GM12873 (cell line): ENCODE data around the gene TLCD5.

Experiments used
- TF ChIP-seq, protein P1 (sequence below): IDR thresholded peaks from 2 replicates; pipeline ENCODE4 v1.5.1; 2012; ENCODE audit warnings: low read depth, mild to moderate bottlenecking, moderate library complexity, low read length, control low read depth; ENCODE audit not compliant: insufficient read depth; ENCODE audit errors: missing control alignments

Gene TLCD5

DNA sequence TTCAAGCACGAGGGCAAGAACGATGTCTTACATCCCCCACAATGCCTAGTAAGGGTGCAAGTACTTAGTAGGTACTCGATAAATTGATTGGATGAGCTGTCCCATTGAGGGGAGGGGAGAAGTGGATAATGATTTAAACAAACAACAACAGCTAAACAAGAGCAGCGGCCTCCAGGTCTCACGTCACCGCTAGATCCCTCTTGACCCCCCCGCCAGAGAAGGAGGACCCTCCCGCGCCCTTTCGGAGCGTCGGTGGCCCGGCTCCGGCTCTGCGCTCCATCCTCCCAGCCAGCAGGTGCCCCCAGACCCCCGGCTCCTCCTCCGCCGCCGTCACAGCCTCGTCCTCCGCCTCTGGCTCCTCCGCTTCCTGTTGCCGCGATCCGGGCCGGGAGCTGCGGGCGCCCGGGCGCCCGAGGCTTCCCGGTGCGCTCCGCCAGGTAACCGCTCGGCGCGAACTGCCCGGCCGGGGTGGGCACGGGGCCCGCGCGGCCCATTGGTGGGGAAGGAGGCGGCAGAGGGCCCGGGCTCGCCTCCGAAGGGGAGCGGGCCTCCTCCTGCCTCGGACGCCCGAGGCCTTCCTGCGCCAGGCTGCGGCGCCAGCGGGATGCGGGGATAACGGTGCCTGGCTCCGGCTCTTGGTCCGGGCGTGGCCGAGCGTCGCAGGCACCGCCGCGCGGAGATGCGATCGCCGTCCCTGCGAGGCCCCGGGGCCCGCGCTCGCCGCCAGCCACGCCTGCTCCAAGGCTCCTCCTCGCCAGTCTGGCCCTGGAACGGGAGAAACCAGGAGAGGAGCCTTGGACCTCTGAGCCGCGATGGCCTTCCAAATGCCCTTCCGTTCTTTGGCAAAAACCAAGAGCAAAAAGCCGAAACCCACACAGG is at the start of gene TLCD5:
Gene TLCD5 (plus strand): TSS at position 368 of the 879 bp plus-strand sequence. CDS start 2,143 bp downstream, outside the sequence.
- TF ChIP-seq, protein P1, sequence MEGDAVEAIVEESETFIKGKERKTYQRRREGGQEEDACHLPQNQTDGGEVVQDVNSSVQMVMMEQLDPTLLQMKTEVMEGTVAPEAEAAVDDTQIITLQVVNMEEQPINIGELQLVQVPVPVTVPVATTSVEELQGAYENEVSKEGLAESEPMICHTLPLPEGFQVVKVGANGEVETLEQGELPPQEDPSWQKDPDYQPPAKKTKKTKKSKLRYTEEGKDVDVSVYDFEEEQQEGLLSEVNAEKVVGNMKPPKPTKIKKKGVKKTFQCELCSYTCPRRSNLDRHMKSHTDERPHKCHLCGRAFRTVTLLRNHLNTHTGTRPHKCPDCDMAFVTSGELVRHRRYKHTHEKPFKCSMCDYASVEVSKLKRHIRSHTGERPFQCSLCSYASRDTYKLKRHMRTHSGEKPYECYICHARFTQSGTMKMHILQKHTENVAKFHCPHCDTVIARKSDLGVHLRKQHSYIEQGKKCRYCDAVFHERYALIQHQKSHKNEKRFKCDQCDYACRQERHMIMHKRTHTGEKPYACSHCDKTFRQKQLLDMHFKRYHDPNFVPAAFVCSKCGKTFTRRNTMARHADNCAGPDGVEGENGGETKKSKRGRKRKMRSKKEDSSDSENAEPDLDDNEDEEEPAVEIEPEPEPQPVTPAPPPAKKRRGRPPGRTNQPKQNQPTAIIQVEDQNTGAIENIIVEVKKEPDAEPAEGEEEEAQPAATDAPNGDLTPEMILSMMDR: no peak

GRCh38 chr11:120279502-120279901 is 45.6 kb upstream of the TLCD5 start:
- TF ChIP-seq, protein P1: no peak

- TF ChIP-seq, protein P1: no peak
Observed at GRCh38 chr11:120280600-120281051, 44.5 kb upstream of the TLCD5 start.

DNA sequence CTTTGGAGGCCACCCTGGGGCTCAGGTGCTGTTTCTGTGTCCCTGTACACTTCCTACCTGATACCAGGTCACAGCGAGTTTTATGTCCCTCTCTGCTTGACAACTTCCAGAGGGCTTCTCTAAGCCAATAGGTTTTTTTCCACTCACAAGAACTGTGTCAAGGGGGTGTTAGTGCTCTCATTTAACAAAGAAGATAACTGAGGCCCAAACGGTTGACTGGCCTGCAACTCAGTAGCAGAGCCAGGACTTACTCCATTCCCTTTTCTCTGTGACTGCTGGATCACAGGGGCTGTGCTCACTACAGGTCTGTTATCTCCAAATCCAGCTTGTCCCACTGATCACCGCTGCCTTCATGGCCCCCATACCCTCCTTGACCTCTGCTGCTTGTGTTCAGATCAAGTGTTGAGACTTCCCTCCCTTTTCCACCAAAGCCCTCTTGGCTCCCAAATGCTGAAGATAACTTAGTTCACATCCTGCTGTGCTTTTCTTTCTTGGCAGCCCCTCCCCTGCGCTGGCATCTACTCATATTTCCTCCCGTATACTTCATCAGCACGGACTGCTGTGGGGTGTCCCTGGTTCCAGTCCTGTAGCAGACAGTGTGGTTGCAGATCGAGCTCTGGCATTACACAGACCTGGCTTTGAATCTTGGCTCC is 43.8 kb upstream of the TLCD5 start:
- TF ChIP-seq, protein P1: no peak

DNA sequence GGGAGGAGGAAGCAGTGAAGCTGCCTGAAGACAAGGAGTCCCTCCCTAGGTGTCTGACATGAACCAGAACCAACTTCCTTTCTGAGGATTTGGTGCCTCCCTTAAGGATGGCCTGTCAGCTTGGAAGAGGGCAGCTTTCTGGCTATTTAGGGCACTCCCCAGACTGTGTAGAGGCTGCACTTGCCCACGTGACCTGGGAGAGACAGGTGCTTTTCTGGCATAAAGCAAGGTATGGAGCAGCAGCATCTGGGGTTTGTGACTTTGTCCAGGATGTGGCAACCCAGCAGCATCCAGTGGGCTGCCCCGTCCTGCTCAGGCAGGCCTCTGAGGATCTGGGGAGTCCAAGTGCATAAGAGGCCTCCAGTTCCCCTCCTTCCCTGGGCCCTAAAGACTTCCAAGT is 42.0 kb upstream of the TLCD5 start:
- TF ChIP-seq, protein P1: no peak

- TF ChIP-seq, protein P1: no peak
Observed at GRCh38 chr11:120284272-120284671, 40.8 kb upstream of the TLCD5 start.

DNA sequence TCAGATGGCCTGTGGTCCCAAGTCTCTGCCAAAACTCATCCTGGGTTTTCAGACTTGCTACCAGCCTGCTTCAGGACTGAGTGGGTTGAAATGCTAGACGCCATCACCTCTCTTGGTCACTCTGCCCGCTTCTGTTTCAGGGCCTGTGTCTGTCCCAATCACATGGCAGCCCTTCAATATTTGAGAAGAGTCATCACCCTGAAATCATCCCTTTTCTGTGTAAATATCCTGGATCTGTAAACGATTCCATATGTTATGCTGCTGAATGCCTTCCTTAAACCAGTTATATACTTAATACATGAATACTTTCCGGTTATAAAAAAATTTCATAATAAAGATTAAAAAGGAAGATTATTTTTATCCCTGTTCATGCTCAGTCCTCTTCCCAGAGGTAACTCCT is 39.8 kb upstream of the TLCD5 start:
- TF ChIP-seq, protein P1: no peak
